GM12878 (cell line): Measurements from ENCODE around the gene PLCG2. TPM values are rescaled to one million over a fixed set of nuclear protein-coding genes. Genes with fewer than 3 reads are reported as not detected.

Experiments used
- ATAC-seq: fragments of 200-7000 bp; cut with Tn5 transposase; 3 replicates; pipeline ENCODE4 v1.9.1; 2020; ENCODE audit warnings: mild to moderate bottlenecking, moderate library complexity
- BruUV-seq: library from RNA; stranded (reverse); fragments of 400-500 nt; replicated peaks from 2 replicates; lab custom pipeline; 2021; lab: Mats Ljungman, UMichigan
- CTCF ChIA-PET: fragments of 300-600 bp; sonication (Branson Sonifier 250); formaldehyde crosslinking; extraction: SDS; loops from one replicate; lab custom pipeline; 2021; ENCODE audit warnings: inconsistent platforms; lab: Yijun Ruan, JAX
- POLR2A ChIA-PET: fragments of 350-600 bp; formaldehyde crosslinking; extraction: SDS; loops from one replicate; lab custom pipeline; 2021; ENCODE audit warnings: inconsistent platforms; lab: Charles Lee
- RAD21 ChIA-PET: fragments of 300-600 bp; sonication (Branson Sonifier 250); formaldehyde crosslinking; loops from one replicate; lab custom pipeline; 2023; ENCODE audit warnings: antibody characterized with exemption; ENCODE audit not compliant: unreplicated experiment; lab: Charles Lee
- SMC1A ChIA-PET: fragments of 300-600 bp; sonication (Branson Sonifier 250); formaldehyde crosslinking; loops from one replicate; lab custom pipeline; 2023; ENCODE audit not compliant: unreplicated experiment, uncharacterized antibody; lab: Charles Lee
- DNase-seq: peaks from one replicate; pipeline ENCODE4 v3.0.0-alpha.2; 2011; ENCODE audit warnings: low read depth, low spot score
- FAIRE-seq: peaks from 3 replicates; lab custom pipeline; 2011; peaks lifted over from hg19 to GRCh38; lab: Jason Lieb, UNC
- H2AFZ ChIP-seq: 2 replicates; pipeline ENCODE4 v1.6.0; 2011; ENCODE audit warnings: low read depth, low read length, control low read depth; ENCODE audit not compliant: control insufficient read depth
- H3K27ac ChIP-seq: 2 replicates; pipeline ENCODE4 v1.5.1; 2011; ENCODE audit warnings: control low read depth; ENCODE audit not compliant: control insufficient read depth, insufficient read depth
- H3K27me3 ChIP-seq, 2 experiments: replicated peaks in 1 of 2; 2 replicates each; pipeline versions ENCODE4 v1.6.0 to v1.6.1; 2011; ENCODE audit warnings: low read length in 1 of 2; ENCODE audit not compliant: control insufficient read depth in 2 of 2, insufficient read depth in 2 of 2
- H3K36me3 ChIP-seq, 2 experiments: 2 replicates each; pipeline ENCODE4 v1.5.1; 2011; ENCODE audit warnings: low read length in 1 of 2; ENCODE audit not compliant: control insufficient read depth in 2 of 2, insufficient read depth in 2 of 2
- H3K4me1 ChIP-seq: 2 replicates; pipeline ENCODE4 v1.6.1; 2011; ENCODE audit warnings: mild to moderate bottlenecking, low read length, moderate library complexity, mixed read lengths; ENCODE audit not compliant: control insufficient read depth, insufficient read depth
- H3K4me2 ChIP-seq: 2 replicates; pipeline ENCODE4 v1.6.0; 2011; ENCODE audit warnings: control low read depth; ENCODE audit not compliant: control insufficient read depth, insufficient read depth
- H3K4me3 ChIP-seq: fragments of 200-600 bp; sonication (generic); 2 replicates; pipeline ENCODE4 v1.5.1; 2016
- H3K79me2 ChIP-seq: 2 replicates; pipeline ENCODE4 v1.6.0; 2011; ENCODE audit warnings: low read length; ENCODE audit not compliant: control insufficient read depth, insufficient read depth
- H3K9ac ChIP-seq: 2 replicates; pipeline ENCODE4 v1.8.0; 2011; ENCODE audit warnings: low read length, control low read depth, mixed read lengths; ENCODE audit not compliant: control insufficient read depth, insufficient read depth
- H3K9me3 ChIP-seq: replicated peaks from 3 replicates; pipeline ENCODE4 v1.5.1; 2011; ENCODE audit warnings: mild to moderate bottlenecking, low read length; ENCODE audit not compliant: control insufficient read depth, insufficient read depth
- H4K20me1 ChIP-seq: 2 replicates; pipeline ENCODE4 v1.6.0; 2011; ENCODE audit not compliant: control insufficient read depth, insufficient read depth
- BCL3 ChIP-seq: IDR thresholded peaks from 2 replicates; pipeline ENCODE4 v1.6.1; 2011; ENCODE audit warnings: borderline replicate concordance, low read depth, mild to moderate bottlenecking, moderate library complexity, low read length; ENCODE audit not compliant: insufficient read depth, poor library complexity, severe bottlenecking
- CBX3 ChIP-seq: fragments of 200-600 bp; sonication (generic); IDR thresholded peaks from 2 replicates; pipeline ENCODE4 v1.6.1; 2016; ENCODE audit warnings: low read depth, borderline replicate concordance
- CHD1 ChIP-seq: IDR thresholded peaks from 2 replicates; pipeline ENCODE4 v1.6.1; 2012; ENCODE audit warnings: low read depth, low read length, improper control_type of control experiment
- EZH2 ChIP-seq: IDR thresholded peaks from 2 replicates; pipeline ENCODE4 v1.6.1; 2012; ENCODE audit warnings: low read depth, mild to moderate bottlenecking, control low read depth, inconsistent platforms, low read length, borderline replicate concordance; ENCODE audit not compliant: control insufficient read depth
- HDAC2 ChIP-seq: fragments of 200-600 bp; sonication (generic); IDR thresholded peaks from 2 replicates; pipeline ENCODE4 v1.6.1; 2017
- POLR2A ChIP-seq: IDR thresholded peaks from 2 replicates; pipeline ENCODE4 v1.6.1; 2011; ENCODE audit warnings: low read depth, mild to moderate bottlenecking, low read length
- POU2F2 ChIP-seq: IDR thresholded peaks from 3 replicates; pipeline ENCODE4 v1.6.1; 2011; ENCODE audit warnings: low read depth, mild to moderate bottlenecking, low read length, borderline replicate concordance
- PRDM15 ChIP-seq: fragments of 450-650 bp; formaldehyde crosslinking; IDR thresholded peaks from 2 replicates; pipeline ENCODE4 v1.4.0; 2020; ENCODE audit warnings: mild to moderate bottlenecking, moderate library complexity
- RUNX3 ChIP-seq: IDR thresholded peaks from 2 replicates; pipeline ENCODE4 v1.6.1; 2012; ENCODE audit warnings: low read length, inconsistent platforms
- SP1 ChIP-seq: IDR thresholded peaks from one replicate; pipeline ENCODE4 v1.6.1; 2011; ENCODE audit warnings: low read depth, low read length
- SRF ChIP-seq, 2 experiments: IDR thresholded peaks; 2 replicates each; pipeline ENCODE4 v1.6.1; 2011; ENCODE audit warnings: low read depth in 2 of 2, low read length in 2 of 2, mild to moderate bottlenecking in 1 of 2, moderate library complexity in 1 of 2
- STAT3 ChIP-seq: IDR thresholded peaks from 2 replicates; pipeline ENCODE4 v1.6.1; 2011; ENCODE audit warnings: low read depth, low read length, improper control_type of control experiment
- ZNF217 ChIP-seq: fragments of 450-650 bp; IDR thresholded peaks from 2 replicates; pipeline ENCODE4 v1.6.1; 2017; ENCODE audit warnings: antibody characterized with exemption, mild to moderate bottlenecking
- WGBS: methylation state at CpG from one replicate; pipeline ENCODE4 v1.1.6; 2016; ENCODE audit warnings: low lambda C conversion rate; ENCODE audit not compliant: insufficient replicate concordance, insufficient coverage; ENCODE audit errors: missing lambda C conversion rate; 5-methylcytosine and 5-hydroxymethylcytosine counted together
- in situ Hi-C: fragments of 300-500 bp; cut with MboI; formaldehyde crosslinking; loops from 9 replicates; pipeline ENCODE4 v1.14.3; 2018; ENCODE audit warnings: mixed read lengths
- intact Hi-C: fragments of 100-400 bp; cut with micrococcal nuclease; formaldehyde crosslinking; loops from one replicate; pipeline ENCODE4 v1.14.2; 2022; ENCODE audit not compliant: unreplicated experiment
- polyA plus RNA-seq, 11 experiments: library from polyadenylated mRNA; depleted of rRNA in 4 of 11; unstranded in 6 of 11; stranded (reverse) in 5 of 11; fragments of >200 nt; fragmentation: Nextera tagmentation in 4 of 11; fragmentation: Illumina TruSeq in 1 of 11; extraction: Ambion mirVana in 4 of 11; extraction: Trizol in 1 of 11; gene quantifications; 1 replicate in 1 of 11; 2 replicates in 10 of 11; pipeline versions ENCODE4 v1.2.1 to v1.2.3, GENCODE V29; 2011 to 2016; ENCODE audit warnings: inconsistent platforms in 2 of 11, missing spikeins in 2 of 11, low read depth in 1 of 11
- total RNA-seq, 4 experiments: library from RNA; depleted of rRNA in 3 of 4; stranded (reverse); fragments of >200 nt in 3 of 4; fragmentation: Illumina TruSeq in 1 of 4; extraction: Trizol in 1 of 4; gene quantifications; 2 replicates each; pipeline versions ENCODE4 v1.2.1 to v1.2.3, GENCODE V29; 2013 to 2021

The PLCG2 gene
- total and polyA plus RNA-seq, 10 of the 15 experiments (the other 5 are each of a cell fraction or from before 2014, with no cell fraction given) = 47.6 to 256 (median 149) TPM

- no TSS peak for BruUV-seq
- FAIRE-seq (no peak), ATAC-seq (no peak), DNase-seq (no peak)
- no peak overlapping the region for H3K9ac ChIP-seq
- H3K27ac ChIP-seq = no peak overlapping the region
- H3K79me2 ChIP-seq = no peaks in the 10 kb centered on the region
- in situ Hi-C loops = no loop called here
- no peaks in the 10 kb centered on the region; the same call in 2 of the 3 replicates for H3K9me3 ChIP-seq
- RAD21 ChIA-PET = no interaction called here
- SMC1A ChIA-PET = interaction anchor here (1.0 kb wide), 1 partner anchor 30 kb away, joined by 3 read pairs; no protein-coding TSS in a partner anchor
- no peak overlapping the region for H3K4me3 ChIP-seq
- H3K4me1 ChIP-seq = no peaks in the 10 kb centered on the region
- H3K27me3 ChIP-seq = no peaks in the 10 kb centered on the region
- POLR2A ChIA-PET = no interaction called here
- intact Hi-C loops = no loop called here
- H3K4me2 ChIP-seq = no peak overlapping the region
- no peak overlapping the region for H2AFZ ChIP-seq
- H3K36me3 ChIP-seq = peaks cover 47 to 60% of the 10 kb centered on the region in 2 experiments
- no peaks in the 10 kb centered on the region; the same call in 1 of the 2 replicates for H4K20me1 ChIP-seq
- WGBS = 95% methylated on average over 17 of the region's 17 CpGs
- TF ChIP-seq HDAC2 = no peak
- TF ChIP-seq POU2F2 = no peak
- no peak for TF ChIP-seq SRF (IDR thresholded peaks at IDR 0.05; ENCODE audit: low read depth in 2 of 2, low read length in 2 of 2)
- TF ChIP-seq SP1 = no peak
- peak; percentile 42 for TF ChIP-seq POLR2A
- no peak for TF ChIP-seq CBX3
- TF ChIP-seq, all 136 proteins: peak for 1
- CTCF ChIA-PET = interaction anchor here (1.3 kb wide), 1 partner anchor 13 kb away, joined by 3 read pairs; no protein-coding TSS in a partner anchor
These were observed 121.4 kb downstream of the PLCG2 start for GRCh38 chr16:81900456-81900855.

GRCh38 chr16:81901484-81901883 lies 122.4 kb downstream of the PLCG2 start:
- H3K4me1 ChIP-seq = no peaks in the 10 kb centered on the region
- no peak for FAIRE-seq
- H4K20me1 ChIP-seq = no peaks in the 10 kb centered on the region; the same call in 1 of the 2 replicates
- BruUV-seq = no TSS peak
- H3K9ac ChIP-seq = no peak overlapping the region
- WGBS = 98% methylated on average over 6 of the region's 6 CpGs
- CTCF ChIA-PET = interaction anchor here (0.8 to 1.3 kb wide), 2 partner anchors 8 to 14 kb away, joined by 3 read pairs; no protein-coding TSS in a partner anchor
- H3K36me3 ChIP-seq = peaks cover 45 to 56% of the 10 kb centered on the region in 2 experiments
- intact Hi-C loops (no loop called here), in situ Hi-C loops (no loop called here)
- H3K79me2 ChIP-seq = no peaks in the 10 kb centered on the region
- no peaks in the 10 kb centered on the region for H3K27me3 ChIP-seq
- H3K4me2 ChIP-seq = no peak overlapping the region
- no peak for ATAC-seq
- no peak for DNase-seq
- no peak overlapping the region for H3K4me3 ChIP-seq
- H3K9me3 ChIP-seq = no peaks in the 10 kb centered on the region; the same call in 2 of the 3 replicates
- POLR2A ChIA-PET = interaction anchor here (0.6 kb wide), 1 partner anchor 18 kb away, joined by 6 read pairs; no protein-coding TSS in a partner anchor
- SMC1A ChIA-PET = interaction anchor here (0.8 kb wide), 1 partner anchor 41 kb away, joined by 3 read pairs; no protein-coding TSS in a partner anchor
- no peak overlapping the region for H2AFZ ChIP-seq
- RAD21 ChIA-PET = no interaction called here
- H3K27ac ChIP-seq = no peak overlapping the region
- TF ChIP-seq BCL3 = no peak
- TF ChIP-seq EZH2 = no peak
- no peak for TF ChIP-seq CHD1
- no peak for TF ChIP-seq PRDM15
- no peak for TF ChIP-seq RUNX3
- no peak for TF ChIP-seq ZNF217
- no peak for TF ChIP-seq STAT3
